GM12872 (cell line): Measurements from ENCODE around the gene SLAMF8.

Experiments
- TF ChIP-seq, protein P1 (sequence below): IDR thresholded peaks from 3 replicates; pipeline ENCODE4 v1.5.1; 2011; ENCODE audit warnings: low read depth, mild to moderate bottlenecking, low read length, moderate library complexity; ENCODE audit not compliant: insufficient read depth

Gene SLAMF8

GRCh38 chr1:159826441-159827101 is at the start of gene SLAMF8:
Gene SLAMF8 (plus strand): TSS chr1:159826873. CDS start chr1:159826899, 26 bp downstream.
- TF ChIP-seq, protein P1, sequence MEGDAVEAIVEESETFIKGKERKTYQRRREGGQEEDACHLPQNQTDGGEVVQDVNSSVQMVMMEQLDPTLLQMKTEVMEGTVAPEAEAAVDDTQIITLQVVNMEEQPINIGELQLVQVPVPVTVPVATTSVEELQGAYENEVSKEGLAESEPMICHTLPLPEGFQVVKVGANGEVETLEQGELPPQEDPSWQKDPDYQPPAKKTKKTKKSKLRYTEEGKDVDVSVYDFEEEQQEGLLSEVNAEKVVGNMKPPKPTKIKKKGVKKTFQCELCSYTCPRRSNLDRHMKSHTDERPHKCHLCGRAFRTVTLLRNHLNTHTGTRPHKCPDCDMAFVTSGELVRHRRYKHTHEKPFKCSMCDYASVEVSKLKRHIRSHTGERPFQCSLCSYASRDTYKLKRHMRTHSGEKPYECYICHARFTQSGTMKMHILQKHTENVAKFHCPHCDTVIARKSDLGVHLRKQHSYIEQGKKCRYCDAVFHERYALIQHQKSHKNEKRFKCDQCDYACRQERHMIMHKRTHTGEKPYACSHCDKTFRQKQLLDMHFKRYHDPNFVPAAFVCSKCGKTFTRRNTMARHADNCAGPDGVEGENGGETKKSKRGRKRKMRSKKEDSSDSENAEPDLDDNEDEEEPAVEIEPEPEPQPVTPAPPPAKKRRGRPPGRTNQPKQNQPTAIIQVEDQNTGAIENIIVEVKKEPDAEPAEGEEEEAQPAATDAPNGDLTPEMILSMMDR: no peak

DNA sequence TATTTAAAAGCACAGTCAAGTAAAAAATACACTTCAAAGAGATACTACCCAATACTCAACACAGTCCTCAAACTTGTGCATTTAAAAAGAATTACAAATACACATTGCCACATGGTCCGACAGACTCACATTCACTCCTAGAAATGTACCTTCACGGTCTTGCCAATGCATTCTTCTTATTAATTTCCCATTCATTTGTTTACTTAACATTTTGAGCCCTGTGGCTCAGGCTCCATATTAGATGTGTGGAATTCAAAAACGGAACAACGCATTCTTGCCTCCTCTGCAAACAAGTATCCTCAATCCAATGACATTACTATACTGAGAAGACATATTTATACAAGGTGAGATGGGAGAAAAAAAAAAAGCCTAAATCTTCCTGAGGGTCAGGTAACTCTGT is 48.4 kb upstream of the SLAMF8 start:
- TF ChIP-seq, protein P1: no peak

DNA sequence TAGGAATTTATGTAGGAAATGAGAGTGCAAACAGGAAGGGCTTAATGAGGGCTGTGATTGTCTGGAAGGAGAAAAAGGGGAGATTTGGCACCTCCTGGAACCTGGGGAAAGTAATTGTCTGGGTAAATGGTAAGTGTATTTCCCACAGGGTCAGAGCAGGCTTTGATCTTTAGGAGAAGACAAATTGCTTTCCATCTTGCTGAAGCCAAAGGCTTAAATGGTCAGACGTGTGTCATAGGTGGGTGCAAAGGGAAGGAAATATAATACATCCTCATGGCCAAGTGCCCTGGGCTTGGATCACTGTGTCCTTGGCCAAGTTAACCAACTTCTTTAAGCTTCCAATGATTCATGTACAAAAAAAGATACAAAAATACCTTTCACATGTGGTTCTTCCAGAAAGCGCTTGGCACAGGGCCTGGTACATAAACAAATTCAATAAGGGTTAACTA is 47.2 kb upstream of the SLAMF8 start:
- TF ChIP-seq, protein P1: no peak

DNA sequence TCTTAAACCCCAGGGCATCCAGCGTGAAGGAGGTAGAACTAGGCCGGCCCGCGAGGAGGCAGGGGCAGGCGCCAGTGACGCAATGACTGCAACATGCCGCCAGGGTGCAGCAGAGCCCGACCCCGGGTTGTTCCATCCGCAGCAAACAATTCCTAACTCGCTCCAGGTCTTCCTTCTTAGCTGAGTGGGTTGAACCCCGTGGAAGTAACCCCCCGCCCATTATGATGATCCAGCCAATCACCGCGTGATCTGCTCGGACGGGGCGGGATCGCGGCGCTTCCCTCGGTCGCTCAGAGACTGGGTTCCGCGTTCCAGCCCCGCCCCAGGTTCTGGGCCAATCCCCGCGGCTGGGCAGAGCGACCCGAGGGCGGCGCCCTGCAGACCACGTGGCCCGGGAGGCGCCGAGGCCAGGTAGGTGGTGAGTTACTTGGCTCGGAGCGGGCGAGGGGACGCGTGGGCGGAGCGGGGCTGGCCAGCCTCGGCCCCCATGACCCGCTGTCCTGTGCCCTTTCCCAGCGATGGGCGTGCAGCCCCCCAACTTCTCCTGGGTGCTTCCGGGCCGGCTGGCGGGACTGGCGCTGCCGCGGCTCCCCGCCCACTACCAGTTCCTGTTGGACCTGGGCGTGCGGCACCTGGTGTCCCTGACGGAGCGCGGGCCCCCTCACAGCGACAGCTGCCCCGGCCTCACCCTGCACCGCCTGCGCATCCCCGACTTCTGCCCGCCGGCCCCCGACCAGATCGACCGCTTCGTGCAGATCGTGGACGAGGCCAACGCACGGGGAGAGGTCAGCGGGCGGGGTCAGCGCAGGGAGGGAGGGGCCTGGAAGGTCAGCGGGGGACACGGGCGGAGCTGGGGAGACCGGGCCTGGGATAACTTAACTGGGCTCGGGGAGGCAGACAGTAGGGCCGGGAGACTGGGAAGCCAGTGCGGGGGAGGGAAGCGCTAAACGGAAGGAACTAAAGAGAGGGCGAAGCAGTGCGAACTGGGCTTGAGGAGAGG is 45.8 kb upstream of the SLAMF8 start, which contains the start of gene DUSP23:
DUSP23 (plus strand) TSS at position 380 of the 1,000 bp plus-strand sequence; CDS start at position 519, 139 bp downstream.
- TF ChIP-seq, protein P1: peak; percentile 86

GRCh38 chr1:159781992-159782391 is 44.7 kb upstream of the SLAMF8 start:
- TF ChIP-seq, protein P1: no peak

- TF ChIP-seq, protein P1: no peak
These were observed 42.9 kb upstream of the SLAMF8 start for GRCh38 chr1:159783724-159784123.

GRCh38 chr1:159786465-159786864 is 40.2 kb upstream of the SLAMF8 start:
- TF ChIP-seq, protein P1: no peak
